GM18526 (cell line): ENCODE measurements around the gene CMTM2.

Source experiments
- POLR2A ChIP-seq: IDR thresholded peaks from 3 replicates; pipeline ENCODE4 v1.6.1; 2011; ENCODE audit not compliant: insufficient read length; ENCODE audit errors: extremely low read depth

CMTM2 gene

DNA sequence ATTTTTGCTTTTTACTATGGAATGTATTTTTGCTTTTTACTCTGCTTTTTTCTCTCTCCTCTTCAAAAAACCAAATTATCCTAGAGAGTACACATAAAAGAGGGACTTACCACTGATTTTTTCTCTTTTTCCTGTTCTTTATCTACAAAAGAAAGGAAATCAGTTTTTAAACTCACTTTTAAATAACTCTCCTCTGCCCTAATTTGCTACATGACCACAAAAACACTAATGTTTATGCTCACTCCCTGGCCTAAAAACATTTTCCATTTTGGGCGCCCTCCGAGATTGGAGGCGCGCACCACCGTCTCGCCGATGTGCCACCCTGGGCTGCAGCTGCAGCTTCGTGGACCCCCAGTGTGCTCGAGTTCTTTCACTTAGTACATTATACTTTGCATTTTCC, 30.4 kb upstream of the CMTM2 start:
- TF ChIP-seq POLR2A: no peak

- no peak for TF ChIP-seq POLR2A
Measured at GRCh38 chr16:66549284-66550131, 29.8 kb upstream of the CMTM2 start, which contains the start of gene TK2. TSS of gene TK2 (minus strand) at chr16:66550122. CDS start at chr16:66550061, 61 bp downstream.

DNA sequence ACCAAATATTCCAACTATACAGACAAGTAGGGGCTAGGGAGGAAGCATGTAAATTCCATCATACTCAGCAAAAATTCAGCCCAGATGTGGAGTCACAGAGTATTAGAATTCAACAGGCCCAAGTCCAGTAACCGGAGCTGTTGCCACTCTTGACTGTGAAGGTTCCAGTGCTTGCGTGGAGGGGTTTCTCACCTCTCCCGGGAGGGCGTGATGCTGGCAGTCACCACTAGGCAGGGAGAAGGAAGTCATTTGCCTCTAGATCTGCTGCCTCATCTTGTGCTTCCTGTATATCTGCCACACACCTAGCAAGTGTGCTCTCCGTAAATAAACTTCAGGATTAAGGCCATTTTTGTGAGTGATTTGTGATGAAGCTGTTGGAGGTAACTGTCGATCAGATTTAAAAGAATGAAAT, 27.9 kb upstream of the CMTM2 start:
- TF ChIP-seq POLR2A: no peak

DNA sequence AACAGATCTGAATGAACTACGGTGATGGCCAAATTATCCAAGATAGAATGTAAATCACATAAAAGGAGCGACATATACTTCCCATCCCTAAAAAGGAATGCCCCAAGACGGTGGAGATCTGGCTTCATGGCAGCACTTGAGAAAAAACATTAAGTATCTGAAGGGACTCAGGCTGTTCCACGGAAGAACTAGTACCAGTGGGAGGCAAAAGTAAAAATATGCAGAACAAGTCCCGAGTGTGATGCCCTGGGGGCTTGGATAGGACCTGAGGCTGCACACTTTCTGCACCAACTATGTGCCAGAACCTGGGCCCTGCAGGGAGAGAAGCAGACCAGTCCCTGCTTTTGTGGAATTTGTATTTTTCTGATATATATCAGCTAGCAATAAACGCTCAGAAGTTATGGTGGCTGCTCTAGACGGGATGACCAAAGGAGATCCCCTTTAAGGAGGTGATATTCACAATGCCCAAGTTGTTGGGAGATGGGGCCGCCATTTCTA, 27.4 kb upstream of the CMTM2 start:
- no peak for TF ChIP-seq POLR2A

- TF ChIP-seq POLR2A: peak; percentile 72
Measured at GRCh38 chr16:66552286-66553177, 26.7 kb upstream of the CMTM2 start, which contains the start of gene CKLF. TSS of gene CKLF (plus strand) at chr16:66552576. CDS start at chr16:66552716, 140 bp downstream.

GRCh38 chr16:66553223-66553622, 26.0 kb upstream of the CMTM2 start:
- TF ChIP-seq POLR2A: no peak

- no peak for TF ChIP-seq POLR2A
Measured at GRCh38 chr16:66554021-66554420, 25.2 kb upstream of the CMTM2 start.

- TF ChIP-seq POLR2A: no peak
Measured at GRCh38 chr16:66554495-66554894, 24.8 kb upstream of the CMTM2 start.

- no peak for TF ChIP-seq POLR2A
Measured at GRCh38 chr16:66560107-66560506, 19.2 kb upstream of the CMTM2 start.

- TF ChIP-seq POLR2A: no peak
Measured at GRCh38 chr16:66561381-66562080, 17.7 kb upstream of the CMTM2 start.

GRCh38 chr16:66562409-66562808, 16.9 kb upstream of the CMTM2 start:
- no peak for TF ChIP-seq POLR2A

DNA sequence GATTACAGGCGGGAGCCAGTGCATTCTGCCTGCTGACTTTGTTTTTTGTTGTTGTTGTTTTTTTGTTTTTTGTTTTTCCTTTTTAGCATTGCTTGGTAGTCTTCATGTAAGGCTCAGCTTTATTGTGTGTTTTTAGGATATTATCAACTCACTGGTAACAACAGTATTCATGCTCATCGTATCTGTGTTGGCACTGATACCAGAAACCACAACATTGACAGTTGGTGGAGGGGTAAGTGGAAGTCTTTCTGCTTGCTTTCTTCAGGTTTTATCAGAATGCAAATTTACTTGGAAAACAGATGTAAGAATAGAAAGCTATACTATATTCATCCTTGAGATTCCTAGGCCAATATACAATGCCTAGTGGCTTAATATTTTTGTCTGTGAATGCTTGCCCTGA, 16.3 kb upstream of the CMTM2 start:
- no peak for TF ChIP-seq POLR2A

- TF ChIP-seq POLR2A: no peak
Measured at GRCh38 chr16:66563574-66564334, 15.5 kb upstream of the CMTM2 start.

- no peak for TF ChIP-seq POLR2A
Measured at GRCh38 chr16:66566051-66566901, 13.0 kb upstream of the CMTM2 start, which contains the start of gene CMTM1. TSS of gene CMTM1 (plus strand) at chr16:66566439. CDS start at chr16:66566514, 75 bp downstream.

DNA sequence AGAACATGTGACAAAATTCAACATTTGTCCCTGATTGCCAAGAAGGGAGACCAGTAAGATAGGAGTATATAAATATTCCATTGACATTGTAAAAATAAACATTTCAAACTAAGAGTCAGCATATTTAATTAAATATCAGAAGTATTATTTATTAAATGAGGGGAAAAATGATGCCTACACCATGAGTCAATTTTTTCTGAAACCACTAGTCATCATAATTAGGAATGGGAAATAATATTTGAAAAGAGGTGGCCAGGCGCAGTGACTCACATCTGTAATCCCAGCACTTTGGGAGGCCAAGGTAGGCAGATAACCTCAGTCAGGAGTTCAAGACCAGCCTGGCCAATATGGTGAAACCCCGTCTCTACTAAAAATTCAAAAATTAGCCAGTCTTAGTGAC, 10.9 kb upstream of the CMTM2 start:
- TF ChIP-seq POLR2A: no peak
